ENCODE data around the gene CABP4. TPM values are rescaled to one million over a fixed set of nuclear protein-coding genes. Genes with fewer than 3 reads are reported as not detected.

CABP4 gene
- total RNA-seq (4.2 and 5.0 TPM in 2 replicates), polyA plus RNA-seq (2.4 and 2.6 TPM in 2 replicates), polyA minus RNA-seq (1.5 and 2.2 TPM in 2 replicates), Bru-seq, nascent RNA (percentile 32 among the genes with signal in this experiment), BruChase-seq, experiment 1, labeled RNA remaining after a 6-hour chase (percentile 33 among the genes with signal in this experiment), BruChase-seq, experiment 2, labeled RNA remaining after a 2-hour chase (percentile 34 among the genes with signal in this experiment)
- polyA plus RNA-seq (2011; cell fraction: cytosol; rRNA removed), result 1.1 and 1.8 TPM in 2 replicates
- 5.6 and 7.4 TPM in 2 replicates for polyA plus RNA-seq (2011; cell fraction: nucleus; rRNA removed)
- 0.92 and 1.3 TPM in 2 replicates for polyA plus RNA-seq (2012)
- not detected for polyA minus RNA-seq (2011; cell fraction: cytosol; rRNA and poly(A)+ RNA removed)
- polyA minus RNA-seq (2011; cell fraction: nucleus; rRNA and poly(A)+ RNA removed), result 1.3 and 2.7 TPM in 2 replicates
- long read RNA-seq, partial matches to known transcripts, result 1 of 3 reads
- long read RNA-seq, other reads (novel, unspliced or antisense), result 2 of 3 reads

DNA sequence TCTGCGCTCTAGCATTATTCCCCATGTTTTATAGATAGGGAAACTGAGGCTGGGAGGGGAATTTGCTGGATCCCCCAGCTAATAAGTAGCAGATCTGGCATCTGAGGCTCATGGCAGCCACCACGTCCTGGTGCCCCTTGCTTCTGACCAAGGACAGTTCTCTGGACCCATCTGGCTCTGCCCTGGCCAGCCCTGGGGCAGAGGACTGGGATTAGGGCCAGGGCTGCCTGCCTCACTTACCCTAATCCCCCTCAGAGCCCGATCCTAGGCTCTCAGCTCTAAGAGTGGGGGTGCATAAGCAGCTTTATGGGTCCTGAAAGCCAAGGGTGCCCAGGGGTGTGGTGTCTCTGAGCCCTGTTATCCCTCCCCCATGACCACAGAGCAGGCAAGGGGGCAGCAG lies at the start of gene CABP4:
Gene CABP4 (plus strand): TSS at position 301 of the 400 bp plus-strand sequence. CDS start 70 bp downstream, at position 371.
- no peak within 1 kb of the TSS for H2AFZ ChIP-seq (ENCODE audit: low read depth, low read length)
- no peak within 1 kb of the TSS for H3K9ac ChIP-seq (replicated peaks; ENCODE audit: extremely low read depth, insufficient read depth, low read length)
- DNase-seq (ENCODE audit: low read depth, low spot score) (no peak), FAIRE-seq (no peak)
- no peak within 1 kb of the TSS for H3K27ac ChIP-seq (ENCODE audit: insufficient read depth, low read depth, low read length)
- dilution Hi-C loops (cut with MboI; ENCODE audit: extremely low pct_ligation_motif_present, low sequenced_read_pairs) (no loop called here), intact Hi-C loops (cut with micrococcal nuclease) (no loop called here)
- H4K20me1 ChIP-seq (replicated peaks; ENCODE audit: control insufficient read depth, extremely low read depth, insufficient read depth, low read length), result no peaks in the 10 kb centered on the region
- H3K27me3 ChIP-seq (ENCODE audit: control insufficient read depth in 2 of 2, insufficient read depth in 2 of 2, low read length in 2 of 2), result no peaks in the 10 kb centered on the region
- ChIA-PET POLR2A (no interaction called here), CTCF (interaction anchor here (1.0 kb wide), 1 partner anchor 21 kb away, joined by 3 read pairs; no protein-coding TSS in a partner anchor)
- H3K79me2 ChIP-seq (ENCODE audit: control insufficient read depth, insufficient read depth, low read length), result no peaks in the 10 kb centered on the region
- TF ChIP-seq EZH2 (IDR thresholded peaks at IDR 0.05; ENCODE audit: borderline replicate concordance, low read depth, low read length, severe bottlenecking) (no peak), FOS (IDR thresholded peaks at IDR 0.05; ENCODE audit: borderline replicate concordance, insufficient read depth, low read length) (no peak), POLR2A (IDR thresholded peaks at IDR 0.05; ENCODE audit: low read depth, low read length) (no peak), MYC (IDR thresholded peaks at IDR 0.05; ENCODE audit: low read depth, low read length) (no peak), JUN (IDR thresholded peaks at IDR 0.05; ENCODE audit: borderline replicate concordance, insufficient read depth, insufficient read length, low read depth) (no peak), GATA2 (IDR thresholded peaks at IDR 0.05; ENCODE audit: insufficient read depth, insufficient read length, low read depth, low read length) (no peak), POLR2AphosphoS5 (IDR thresholded peaks at IDR 0.05; ENCODE audit: insufficient read depth, low read depth, low read length) (no peak)
- TF ChIP-seq, protein P1, sequence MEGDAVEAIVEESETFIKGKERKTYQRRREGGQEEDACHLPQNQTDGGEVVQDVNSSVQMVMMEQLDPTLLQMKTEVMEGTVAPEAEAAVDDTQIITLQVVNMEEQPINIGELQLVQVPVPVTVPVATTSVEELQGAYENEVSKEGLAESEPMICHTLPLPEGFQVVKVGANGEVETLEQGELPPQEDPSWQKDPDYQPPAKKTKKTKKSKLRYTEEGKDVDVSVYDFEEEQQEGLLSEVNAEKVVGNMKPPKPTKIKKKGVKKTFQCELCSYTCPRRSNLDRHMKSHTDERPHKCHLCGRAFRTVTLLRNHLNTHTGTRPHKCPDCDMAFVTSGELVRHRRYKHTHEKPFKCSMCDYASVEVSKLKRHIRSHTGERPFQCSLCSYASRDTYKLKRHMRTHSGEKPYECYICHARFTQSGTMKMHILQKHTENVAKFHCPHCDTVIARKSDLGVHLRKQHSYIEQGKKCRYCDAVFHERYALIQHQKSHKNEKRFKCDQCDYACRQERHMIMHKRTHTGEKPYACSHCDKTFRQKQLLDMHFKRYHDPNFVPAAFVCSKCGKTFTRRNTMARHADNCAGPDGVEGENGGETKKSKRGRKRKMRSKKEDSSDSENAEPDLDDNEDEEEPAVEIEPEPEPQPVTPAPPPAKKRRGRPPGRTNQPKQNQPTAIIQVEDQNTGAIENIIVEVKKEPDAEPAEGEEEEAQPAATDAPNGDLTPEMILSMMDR (IDR thresholded peaks at IDR 0.05; ENCODE audit: extremely low read depth in 1 of 2, insufficient read depth in 1 of 2, low read depth in 1 of 2, low read length in 2 of 2), result no peak
- TF ChIP-seq, protein P2, sequence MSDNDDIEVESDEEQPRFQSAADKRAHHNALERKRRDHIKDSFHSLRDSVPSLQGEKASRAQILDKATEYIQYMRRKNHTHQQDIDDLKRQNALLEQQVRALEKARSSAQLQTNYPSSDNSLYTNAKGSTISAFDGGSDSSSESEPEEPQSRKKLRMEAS (IDR thresholded peaks at IDR 0.05; ENCODE audit: insufficient read depth, insufficient read length), result no peak
- H3K9me3 ChIP-seq (replicated peaks; ENCODE audit: control insufficient read depth, insufficient read depth, low read length), result no peaks in the 10 kb centered on the region
- no peak within 1 kb of the TSS for H3K4me2 ChIP-seq (ENCODE audit: insufficient read depth, low read length)
- H3K9me1 ChIP-seq (replicated peaks; ENCODE audit: control insufficient read depth, extremely low read depth, insufficient read depth, low read length), result no peaks in the 10 kb centered on the region
- no peaks in the 10 kb centered on the region for H3K36me3 ChIP-seq (ENCODE audit: control insufficient read depth in 2 of 2, extremely low read depth in 1 of 2, insufficient read depth in 2 of 2, low read length in 2 of 2)
- H3K4me1 ChIP-seq (ENCODE audit: control insufficient read depth, extremely low read depth, insufficient read depth, low read length), result peaks cover 7% of the 10 kb centered on the region
- H3K4me3 ChIP-seq (replicated peaks in 1 of 3; ENCODE audit: insufficient read depth in 1 of 3, low read depth in 1 of 3, low read length in 3 of 3), result no peak within 1 kb of the TSS
- no TSS peak for BruUV-seq (replicated peaks)
